Muscle of arm (tissue), 12 donors: Measurements from ENCODE around the gene ALG6. TPM values are rescaled to one million over a fixed set of nuclear protein-coding genes. Genes with fewer than 3 reads are reported as not detected.
"Not testable (repeated sequence)": the region's sequence is repeated elsewhere in the genome, so short reads cannot be mapped to it uniquely, and the experiment has no call there.

Source experiments
- DNase-seq: peaks from one replicate; pipeline ENCODE4 v3.0.0-alpha.2; 2013
- polyA plus RNA-seq, 12 donors: library from polyadenylated mRNA; unstranded; fragments of 120-200 nt; gene quantifications; one replicate each; pipeline ENCODE4 v1.2.1, GENCODE V29; 2013; ENCODE audit not compliant: insufficient read length in 12 of 12

Gene ALG6
- polyA plus RNA-seq, 12 donors = 12.7 to 26.0 (median 17.1) TPM; not detected in 1

DNA sequence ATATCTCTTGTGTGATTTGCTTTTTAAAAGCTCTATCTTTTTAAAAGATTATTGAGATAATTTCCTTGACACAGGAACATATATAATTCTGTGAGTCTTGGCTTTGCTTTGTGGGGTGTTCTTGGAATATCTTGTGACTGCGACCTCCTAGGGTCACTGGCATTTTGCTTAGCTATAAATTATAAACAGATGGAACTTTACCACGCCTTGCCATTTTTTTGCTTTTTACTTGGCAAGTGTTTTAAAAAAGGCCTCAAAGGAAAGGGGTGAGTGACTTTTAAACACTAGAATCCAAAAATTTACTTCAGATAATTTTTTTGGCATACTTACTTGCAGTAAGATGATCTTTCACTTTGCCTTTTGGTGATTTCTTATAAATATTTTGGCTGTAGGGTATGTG lies 43.6 kb downstream of the ALG6 start:
- DNase-seq = peak; percentile 15

DNA sequence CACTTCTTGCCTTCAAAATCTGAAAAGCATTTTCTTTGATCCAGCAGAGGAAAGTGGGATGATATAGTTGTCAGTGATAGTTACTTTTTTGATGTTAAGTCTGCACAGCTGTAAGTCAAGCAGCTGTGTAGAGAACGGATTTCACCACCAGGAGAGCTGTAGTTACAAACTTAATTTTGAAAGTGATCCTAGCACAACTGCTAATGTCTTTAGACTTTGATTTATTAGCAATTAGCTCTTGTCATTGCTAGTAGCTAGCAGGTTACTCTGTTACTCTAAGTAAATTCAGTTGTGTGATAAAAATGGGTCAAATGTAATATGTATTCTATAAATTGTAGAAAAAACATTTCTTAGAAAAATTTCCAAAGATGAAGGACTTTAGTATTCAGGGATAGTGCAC lies 46.0 kb downstream of the ALG6 start:
- DNase-seq = no peak

DNA sequence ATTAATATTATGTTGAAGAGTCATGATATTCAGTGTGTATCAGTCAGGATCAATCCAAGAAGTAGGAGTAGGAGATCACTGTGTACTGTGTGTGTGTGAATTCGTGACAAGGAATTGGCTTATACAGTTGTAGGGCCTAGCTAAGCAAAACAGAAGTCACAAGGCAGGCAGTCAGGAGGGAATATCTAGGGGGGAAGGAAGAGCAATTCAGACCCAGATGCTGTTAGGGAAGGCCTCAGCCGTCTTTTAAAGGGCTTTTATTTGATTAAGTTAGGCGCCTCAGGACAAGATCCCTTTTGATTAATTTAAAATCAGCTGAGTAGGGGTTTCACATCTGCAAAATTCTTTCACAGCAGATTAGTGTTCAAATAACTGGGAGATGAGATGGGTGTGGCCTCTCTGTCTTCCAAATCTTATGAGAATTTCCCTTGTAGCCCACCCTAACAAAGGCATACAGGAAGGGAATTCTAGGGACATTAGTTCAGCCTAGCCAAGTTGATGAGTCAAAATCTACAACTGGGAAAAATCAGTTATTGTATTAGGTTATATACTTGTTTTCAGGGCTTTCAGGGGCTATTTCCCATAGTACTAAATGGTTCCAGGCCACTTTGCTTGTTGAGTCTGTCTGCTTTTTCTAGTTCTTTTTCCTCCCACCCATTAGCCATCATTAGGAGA lies 47.4 kb downstream of the ALG6 start:
- DNase-seq = peak; percentile 16

DNA sequence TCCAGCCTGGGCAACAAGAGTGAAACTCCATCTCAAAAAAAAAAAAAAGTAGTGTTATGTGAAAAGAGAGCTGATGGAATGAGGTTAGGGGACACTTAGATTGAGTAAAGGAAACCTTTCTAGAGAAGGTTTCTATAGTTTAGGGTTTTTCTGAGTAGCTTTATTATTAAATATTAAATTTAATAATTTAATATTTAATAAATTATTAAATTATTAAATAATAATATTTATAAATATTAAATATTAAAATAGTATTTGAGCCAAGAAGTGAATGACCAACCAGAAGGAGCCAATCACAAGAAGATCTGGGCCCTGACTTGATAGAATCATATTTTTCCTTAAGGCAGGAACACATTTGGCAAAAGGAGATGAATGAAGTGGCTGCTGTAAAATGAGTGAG lies 50.7 kb downstream of the ALG6 start:
- DNase-seq = no peak

DNA sequence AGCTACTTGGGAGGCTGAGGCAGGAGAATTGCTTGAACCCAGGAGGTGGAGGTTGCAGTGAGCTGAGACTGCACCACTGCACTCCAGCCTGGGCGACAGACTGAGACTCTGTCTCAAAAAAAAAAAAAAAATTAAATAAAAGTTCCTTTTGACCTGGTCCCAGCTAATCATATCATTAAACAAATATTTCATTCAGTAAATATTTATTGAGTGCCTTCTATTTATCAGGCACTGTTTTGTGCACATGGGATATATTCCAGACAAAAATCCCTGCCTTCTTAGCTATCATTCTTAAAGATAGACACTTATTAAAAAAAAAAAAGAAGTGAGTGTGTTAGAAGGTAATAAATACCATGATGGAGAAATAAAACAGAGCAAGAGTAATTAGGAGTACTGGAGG lies 53.3 kb downstream of the ALG6 start:
- DNase-seq = not testable (repeated sequence)

DNA sequence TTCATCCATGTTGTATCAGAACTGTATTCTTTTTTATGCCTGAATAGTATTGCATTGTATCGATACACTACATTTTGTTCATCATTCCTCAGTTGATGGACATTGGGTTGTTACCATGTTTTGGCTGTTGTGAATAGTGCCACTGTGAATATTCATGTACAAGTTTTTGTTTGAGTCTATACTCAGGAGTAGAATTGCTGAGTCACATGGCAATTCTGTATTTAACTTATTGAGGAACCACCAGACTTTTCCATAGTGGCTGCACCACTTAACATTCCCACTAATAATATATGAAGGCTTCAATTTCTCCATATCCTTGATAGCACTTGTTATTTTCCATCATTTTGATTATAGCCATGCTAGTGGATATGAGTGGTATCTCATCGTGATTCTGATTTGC lies 56.2 kb downstream of the ALG6 start:
- DNase-seq = no peak

DNA sequence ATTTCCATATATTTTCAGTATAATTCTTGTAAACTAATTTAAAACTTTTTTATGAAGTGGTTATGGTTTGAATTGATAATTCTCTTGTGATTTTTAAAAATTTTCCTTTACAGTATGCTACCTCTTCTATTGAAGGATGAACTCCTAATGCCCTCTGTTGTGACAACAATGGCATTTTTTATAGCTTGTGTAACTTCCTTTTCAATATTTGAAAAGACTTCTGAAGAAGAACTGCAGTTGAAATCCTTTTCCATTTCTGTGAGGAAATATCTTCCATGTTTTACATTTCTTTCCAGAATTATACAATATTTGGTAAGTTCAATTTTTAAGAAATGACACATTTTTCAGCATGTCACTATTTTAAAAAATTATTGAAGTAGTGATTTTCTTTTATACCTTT lies 61.4 kb downstream of the ALG6 start:
- DNase-seq = no peak

DNA sequence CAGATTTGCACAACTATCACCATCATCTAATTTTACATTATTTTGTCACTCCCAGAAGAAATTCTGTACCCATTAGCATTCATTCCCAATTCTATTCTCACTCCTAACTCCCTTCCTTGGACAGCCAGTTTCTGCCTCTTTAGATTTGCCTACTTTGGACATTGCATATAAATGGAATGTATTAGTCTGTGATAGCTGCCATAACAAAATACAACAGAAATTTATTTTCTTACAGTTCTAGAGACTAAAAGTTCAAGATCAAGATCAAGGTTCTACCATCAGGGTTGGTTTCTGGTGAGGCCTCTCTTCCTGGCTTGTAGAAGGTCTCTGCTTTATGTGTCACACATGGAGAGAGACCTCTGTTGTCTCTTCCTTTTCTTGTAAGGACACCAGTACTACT lies 61.9 kb downstream of the ALG6 start:
- no peak for DNase-seq

DNA sequence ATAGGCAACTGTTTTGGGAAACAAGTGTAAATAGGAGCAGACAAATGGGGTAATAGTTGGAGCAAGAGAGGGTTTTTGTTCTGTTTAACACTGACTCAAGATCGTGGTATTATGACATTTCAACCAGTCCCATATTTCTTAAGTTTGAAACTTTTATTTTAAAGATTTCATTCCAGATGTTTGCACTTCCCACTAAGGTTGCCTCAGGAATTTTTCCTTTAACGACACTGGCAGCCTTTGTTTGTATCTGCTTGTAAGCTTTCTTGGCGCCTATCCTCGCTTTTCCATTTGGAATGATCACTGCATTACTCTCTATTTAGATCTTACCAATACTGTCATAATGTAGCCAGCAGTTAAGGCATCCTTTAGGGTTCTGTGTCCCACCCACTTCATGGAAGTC lies 67.7 kb downstream of the ALG6 start:
- DNase-seq = peak; percentile 40

DNA sequence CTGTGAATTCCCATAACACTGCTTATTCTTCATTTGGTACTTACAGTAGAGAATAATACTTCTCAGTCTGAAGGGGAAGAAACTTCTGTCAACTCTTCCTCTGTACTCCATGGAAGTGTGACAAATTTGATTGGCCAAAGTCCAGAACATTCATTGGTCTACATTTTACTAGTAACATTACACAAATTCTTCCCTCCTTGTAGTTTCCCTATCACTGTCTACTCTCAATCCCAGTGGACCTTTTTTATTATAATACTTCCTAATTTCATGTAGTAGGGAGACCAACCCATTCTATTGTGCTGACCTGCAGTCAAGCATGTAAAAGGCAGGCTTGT lies 74.7 kb downstream of the ALG6 start:
- DNase-seq = no peak

DNA sequence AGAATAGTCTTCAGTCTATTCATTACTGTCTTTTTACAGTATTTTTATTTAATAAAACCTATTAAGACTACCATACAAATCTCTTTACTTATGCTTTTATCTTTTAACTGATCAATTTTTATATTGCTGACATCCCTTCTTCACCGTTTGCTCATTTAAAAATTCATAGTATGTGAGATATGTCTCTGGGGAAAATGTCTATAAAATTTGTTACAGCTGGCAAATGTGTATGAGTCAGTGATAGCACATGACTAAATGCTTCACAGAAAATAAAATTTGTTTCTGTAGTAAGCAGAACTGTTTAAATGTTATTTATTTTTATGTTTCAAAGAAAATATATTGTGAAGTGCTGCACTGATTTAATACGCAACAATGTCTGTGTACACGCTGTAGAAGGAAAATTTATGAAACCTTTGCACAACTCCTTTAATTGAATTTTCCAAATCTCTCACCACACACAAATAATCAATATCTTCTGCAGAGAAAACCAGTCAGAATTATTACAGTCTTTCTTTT lies 81.4 kb downstream of the ALG6 start:
- no peak for DNase-seq

DNA sequence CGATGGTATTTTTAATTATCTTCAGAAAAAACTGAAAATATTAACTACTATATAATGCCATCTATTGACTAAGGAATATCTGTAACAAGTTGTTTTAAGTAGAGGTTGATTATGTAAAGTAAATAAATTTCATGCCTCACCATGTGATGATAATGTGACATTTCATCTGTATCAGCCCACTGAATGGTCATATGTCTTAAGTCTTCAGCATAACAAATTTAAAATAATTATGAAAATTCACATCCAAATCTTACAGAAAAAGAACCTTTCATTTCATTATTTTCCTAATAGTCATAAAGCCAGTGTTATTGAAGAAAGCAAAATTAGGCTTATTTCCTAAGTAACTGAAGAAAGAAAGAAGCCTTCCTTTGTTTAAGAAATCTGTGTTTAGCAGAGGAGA lies 83.0 kb downstream of the ALG6 start:
- no peak for DNase-seq

DNA sequence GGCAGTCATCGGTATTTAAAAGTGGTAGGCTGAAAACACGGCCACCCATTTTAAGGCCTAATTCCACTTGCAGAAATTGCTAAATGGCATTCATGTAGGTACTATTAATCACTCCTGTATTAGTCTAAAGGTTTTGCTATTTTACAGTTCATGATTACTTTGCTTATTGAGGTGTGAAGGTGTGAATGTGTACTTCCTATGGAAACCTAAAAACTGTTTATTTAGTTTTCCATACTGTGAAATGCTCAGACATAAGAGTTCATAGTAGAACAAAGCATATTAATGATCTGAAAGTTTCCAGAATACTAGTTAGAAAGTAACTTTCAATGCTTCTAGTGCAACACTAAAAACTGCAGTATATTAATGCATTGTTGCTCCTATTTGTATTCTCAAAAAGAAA lies 85.8 kb downstream of the ALG6 start:
- DNase-seq = no peak

DNA sequence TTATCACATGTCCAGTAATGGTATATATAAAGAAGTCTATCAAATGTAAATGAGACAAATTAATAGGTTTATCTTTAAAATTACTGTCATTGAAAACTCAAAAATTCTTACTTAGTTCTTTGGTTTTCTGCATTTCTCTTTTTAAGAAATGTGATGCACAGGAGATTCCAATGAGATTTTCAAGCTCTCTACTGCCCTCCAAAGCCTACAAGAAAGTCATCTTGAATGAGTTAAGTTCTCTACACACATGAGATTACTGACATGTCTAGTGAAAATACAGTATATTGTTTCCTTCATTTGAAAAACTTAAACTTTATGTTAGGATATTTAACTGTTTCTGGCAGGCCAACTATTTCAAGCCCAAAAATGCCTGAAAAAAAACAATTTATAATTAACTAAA lies 86.8 kb downstream of the ALG6 start:
- DNase-seq = no peak

DNA sequence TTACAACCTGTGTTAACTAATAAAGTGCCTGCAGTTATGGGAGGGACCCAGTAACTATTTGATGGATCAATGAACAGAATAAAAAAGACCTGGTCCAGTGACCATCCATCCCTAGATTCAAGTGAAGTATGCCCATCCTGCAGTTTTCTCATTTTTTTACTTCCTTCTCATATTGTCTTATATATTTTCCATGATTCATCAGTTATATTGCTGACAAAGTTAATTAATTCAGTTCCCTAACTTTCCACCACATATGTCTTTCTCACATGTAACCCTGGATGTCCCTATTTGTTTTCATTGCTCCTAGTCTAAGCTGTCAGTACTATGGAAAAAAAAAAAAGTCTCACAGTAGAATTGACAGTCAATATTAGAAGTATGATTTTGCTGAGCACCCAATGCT lies 91.3 kb downstream of the ALG6 start:
- DNase-seq = no peak

DNA sequence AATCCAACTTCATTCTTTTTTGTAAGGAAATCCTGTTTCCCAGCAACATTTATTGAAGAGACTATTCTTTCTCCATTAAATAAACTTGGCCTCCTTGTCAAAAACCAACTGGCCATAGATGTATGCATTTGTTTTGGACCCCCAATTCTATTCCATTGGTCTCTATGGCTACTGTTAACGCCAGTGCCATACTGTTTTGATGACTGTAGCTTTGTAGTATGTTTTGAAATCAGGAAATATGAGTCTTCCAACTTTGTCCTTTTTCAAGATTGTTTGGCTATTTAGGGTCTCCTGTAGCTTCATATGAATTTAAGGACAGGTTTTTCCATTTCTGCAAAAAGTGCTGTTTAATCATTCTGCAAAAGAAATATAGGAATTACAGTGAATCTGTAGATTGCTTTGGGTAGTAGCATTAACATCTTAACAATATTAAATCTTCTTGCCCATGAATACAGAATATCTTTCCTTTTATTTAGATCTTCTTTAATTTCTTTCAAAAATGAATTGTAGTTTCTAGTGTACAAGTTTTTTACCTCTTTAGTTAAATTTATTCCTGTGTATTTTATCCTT lies 94.3 kb downstream of the ALG6 start:
- no peak for DNase-seq

DNA sequence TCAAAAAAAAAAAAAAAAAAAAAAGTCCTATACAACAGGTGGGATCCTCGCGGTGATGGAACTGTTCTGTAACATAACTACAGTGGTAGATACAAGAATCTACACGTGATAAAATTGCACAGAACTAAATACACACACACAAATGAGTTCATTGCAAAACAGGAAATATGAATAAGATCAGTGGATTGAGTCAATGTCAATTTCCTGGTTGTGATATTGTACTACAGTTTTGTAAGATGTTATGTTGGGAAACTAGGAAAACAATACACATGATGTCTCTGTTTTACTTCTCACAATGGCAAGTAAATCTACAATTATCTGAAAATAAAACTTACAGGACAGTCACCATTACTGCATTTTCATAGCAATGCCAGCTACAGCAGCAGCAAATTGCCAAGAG lies 95.8 kb downstream of the ALG6 start:
- no peak for DNase-seq

DNA sequence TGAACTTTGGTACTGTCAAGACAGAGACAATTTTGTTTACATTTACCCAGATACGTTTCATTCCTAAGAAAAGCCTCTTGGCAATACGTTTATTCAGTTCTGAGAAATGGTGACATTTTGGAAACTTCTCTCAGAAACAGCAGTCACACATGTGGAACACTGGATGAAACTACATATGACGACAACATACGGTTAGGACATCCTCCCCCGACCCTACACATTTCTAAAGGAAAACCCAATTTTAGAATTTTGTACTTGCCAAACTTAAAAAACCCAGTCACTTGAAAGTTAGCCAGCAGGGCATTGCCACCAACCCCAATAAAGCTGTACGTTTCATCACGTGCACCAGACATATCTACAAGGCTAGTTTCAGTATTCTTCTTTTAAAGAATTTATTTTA lies 98.8 kb downstream of the ALG6 start:
- no peak for DNase-seq

DNA sequence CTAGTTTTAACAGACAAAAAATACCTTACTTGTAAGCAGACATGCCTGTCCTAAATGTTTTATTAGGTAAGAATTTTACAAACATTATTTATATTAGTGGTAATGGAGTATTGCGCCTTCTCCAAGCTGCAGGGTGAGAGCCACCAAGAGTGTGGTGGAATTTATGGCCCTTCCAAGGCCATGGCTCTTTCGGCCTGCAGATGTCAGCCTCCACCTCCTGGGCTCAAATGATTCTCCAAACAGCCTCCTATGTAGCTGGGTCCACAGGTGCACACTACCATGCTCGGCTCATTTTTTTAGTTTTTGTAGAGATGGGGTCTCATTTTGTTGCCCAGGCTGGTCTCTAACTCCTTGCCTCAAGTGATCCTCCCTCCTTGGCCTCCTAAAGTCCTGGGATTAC lies 99.3 kb downstream of the ALG6 start:
- no peak for DNase-seq

DNA sequence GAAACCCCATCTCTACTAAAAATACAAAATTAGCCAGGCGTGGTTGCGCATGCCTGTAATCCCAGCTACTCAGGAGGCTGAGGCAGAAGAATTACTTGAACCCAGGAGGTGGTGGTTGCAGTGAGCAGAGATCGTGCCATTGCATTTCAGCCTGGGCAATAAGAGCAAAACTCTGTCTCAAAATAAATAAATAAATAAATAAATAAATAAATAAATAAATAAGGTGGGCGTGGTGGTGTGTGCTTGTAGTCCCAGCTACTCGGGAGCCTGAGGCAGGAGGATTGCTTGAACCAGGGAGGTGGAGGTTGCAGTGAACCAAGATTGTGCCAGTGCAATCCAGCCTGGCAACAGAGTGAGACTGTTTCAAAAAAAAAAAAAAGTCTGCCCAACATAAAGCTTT lies 101.3 kb downstream of the ALG6 start:
- DNase-seq = not testable (repeated sequence)

DNA sequence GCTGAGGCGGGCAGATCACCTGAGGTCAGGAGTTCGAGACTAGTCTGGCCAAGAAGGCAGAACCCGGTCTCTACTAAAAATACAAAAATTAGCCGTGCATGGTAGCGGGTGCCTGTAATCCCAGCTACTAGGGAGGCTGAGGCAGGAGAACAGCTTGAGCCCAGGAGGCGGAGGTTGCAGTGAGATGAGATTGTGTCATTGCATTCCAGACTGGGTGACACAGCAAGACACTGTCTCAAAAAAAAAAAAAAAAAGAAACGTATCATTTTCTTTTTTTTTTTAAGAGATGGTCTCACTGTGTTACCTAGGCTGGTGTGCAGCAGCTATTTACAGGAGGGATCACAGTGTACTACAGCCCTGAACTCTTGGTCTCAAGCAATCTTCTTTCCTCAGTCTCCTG lies 108.3 kb downstream of the ALG6 start:
- no peak for DNase-seq

DNA sequence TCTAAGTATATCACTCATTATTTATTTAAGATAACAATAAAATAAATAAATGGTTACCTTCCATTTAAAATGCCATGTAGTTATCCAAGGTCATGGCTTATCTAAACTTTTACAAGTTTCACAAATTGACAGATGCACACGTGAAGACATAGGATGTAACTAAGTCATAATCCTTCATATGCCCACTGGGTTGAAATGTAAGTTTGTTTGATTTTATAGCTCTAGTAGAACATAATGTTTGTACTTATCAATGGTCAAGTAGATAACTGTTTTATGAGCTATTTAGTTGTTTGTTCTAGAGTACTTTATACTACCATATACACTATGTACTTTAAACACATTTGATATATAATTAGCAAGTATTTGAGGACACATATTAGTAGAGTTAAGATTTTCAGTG lies 112.6 kb downstream of the ALG6 start:
- no peak for DNase-seq

DNA sequence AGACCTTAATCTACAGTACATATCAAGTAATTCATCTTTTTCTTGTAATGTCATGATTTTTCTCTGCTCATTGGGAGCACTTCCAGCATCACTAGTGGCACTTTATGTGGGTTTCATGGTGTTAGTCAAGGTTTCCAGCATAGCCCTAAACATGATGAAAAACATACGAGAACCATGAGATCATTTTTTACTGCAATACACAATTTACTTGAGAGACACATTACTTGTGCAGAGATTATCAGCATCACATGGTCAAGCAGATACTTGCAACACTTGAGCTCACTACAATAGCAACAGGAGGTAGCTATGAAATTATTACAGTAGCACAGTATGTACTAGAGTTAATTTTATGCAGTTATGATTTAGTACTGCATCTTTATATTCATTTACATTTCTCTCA lies 119.2 kb downstream of the ALG6 start:
- no peak for DNase-seq
